Activated naive CD8-positive, alpha-beta T cell treated with anti-CD3 and anti-CD28 coated beads, Interleukin-2, amount 50 U/mL, for 24 hours (primary cell): ENCODE data around the gene RAB3C.

Experiments used
- ATAC-seq: fragments of 150-1000 bp; cut with Tn5 transposase; one replicate; pipeline ENCODE4 v1.10.0; 2021
- DNase-seq: peaks from one replicate; pipeline ENCODE4 v3.0.0; 2021
- H3K27ac Mint-ChIP-seq: one replicate; pipeline ENCODE4 v1.8.0; 2021; ENCODE audit warnings: mild to moderate bottlenecking, mixed read lengths
- H3K27me3 Mint-ChIP-seq: one replicate; pipeline ENCODE4 v1.8.0; 2021; ENCODE audit warnings: mixed read lengths
- H3K36me3 Mint-ChIP-seq: one replicate; pipeline ENCODE4 v1.8.0; 2021; ENCODE audit warnings: low read depth, mixed read lengths
- H3K4me1 Mint-ChIP-seq: one replicate; pipeline ENCODE4 v1.8.0; 2021; ENCODE audit warnings: mixed read lengths
- H3K4me3 Mint-ChIP-seq: one replicate; pipeline ENCODE4 v1.8.0; 2021; ENCODE audit warnings: mild to moderate bottlenecking, moderate library complexity, mixed read lengths
- H3K9me3 Mint-ChIP-seq: one replicate; pipeline ENCODE4 v1.8.0; 2021; ENCODE audit warnings: mixed read lengths

RAB3C gene

GRCh38 chr5:58803056-58803455 is 220.2 kb downstream of the RAB3C start:
- no peak for DNase-seq
- Mint-ChIP-seq H3K4me3 (no peak overlapping the region), H3K36me3 (no peaks in the 10 kb centered on the region)

GRCh38 chr5:58804291-58804690 is 221.4 kb downstream of the RAB3C start:
- no peak for ATAC-seq
- H3K4me1 Mint-ChIP-seq = no peaks in the 10 kb centered on the region
- H3K36me3 Mint-ChIP-seq = no peaks in the 10 kb centered on the region
- peaks cover 15% of the 10 kb centered on the region for H3K27me3 Mint-ChIP-seq
- H3K4me3 Mint-ChIP-seq = no peak overlapping the region
- no peak for DNase-seq
- no peak overlapping the region for H3K27ac Mint-ChIP-seq
- H3K9me3 Mint-ChIP-seq = no peaks in the 10 kb centered on the region

More at GRCh38 chr5:58803056-58803455, 220.2 kb downstream of the RAB3C start:
- H3K27ac Mint-ChIP-seq = no peak overlapping the region
- H3K9me3 Mint-ChIP-seq = no peaks in the 10 kb centered on the region
- no peak for ATAC-seq
- H3K4me1 Mint-ChIP-seq = no peaks in the 10 kb centered on the region
- peaks cover 15% of the 10 kb centered on the region for H3K27me3 Mint-ChIP-seq

GRCh38 chr5:58810086-58810485 is 227.2 kb downstream of the RAB3C start:
- peaks cover 9% of the 10 kb centered on the region for H3K27me3 Mint-ChIP-seq
- no peaks in the 10 kb centered on the region for H3K4me1 Mint-ChIP-seq
- H3K9me3 Mint-ChIP-seq = no peaks in the 10 kb centered on the region
- H3K27ac Mint-ChIP-seq = no peak overlapping the region
- no peak overlapping the region for H3K4me3 Mint-ChIP-seq
- ATAC-seq = no peak
- DNase-seq = no peak
- no peaks in the 10 kb centered on the region for H3K36me3 Mint-ChIP-seq

- DNase-seq (no peak), ATAC-seq (no peak)
- H3K36me3 Mint-ChIP-seq = no peaks in the 10 kb centered on the region
- H3K4me1 Mint-ChIP-seq = no peaks in the 10 kb centered on the region
- H3K9me3 Mint-ChIP-seq = no peaks in the 10 kb centered on the region
- H3K4me3 Mint-ChIP-seq = no peak overlapping the region
- no peaks in the 10 kb centered on the region for H3K27me3 Mint-ChIP-seq
- no peak overlapping the region for H3K27ac Mint-ChIP-seq
Observed at GRCh38 chr5:58813855-58814254, 231.0 kb downstream of the RAB3C start.

GRCh38 chr5:58816181-58816731 is 233.4 kb downstream of the RAB3C start:
- Mint-ChIP-seq H3K27ac (no peak overlapping the region), H3K36me3 (no peaks in the 10 kb centered on the region), H3K27me3 (no peaks in the 10 kb centered on the region), H3K4me3 (no peak overlapping the region), H3K4me1 (no peaks in the 10 kb centered on the region), H3K9me3 (no peaks in the 10 kb centered on the region)
- DNase-seq (no peak), ATAC-seq (no peak)

GRCh38 chr5:58818465-58818864 is 235.6 kb downstream of the RAB3C start:
- Mint-ChIP-seq H3K4me1 (no peaks in the 10 kb centered on the region), H3K27me3 (no peaks in the 10 kb centered on the region), H3K9me3 (no peaks in the 10 kb centered on the region), H3K36me3 (no peaks in the 10 kb centered on the region), H3K4me3 (no peak overlapping the region), H3K27ac (no peak overlapping the region)
- DNase-seq (no peak), ATAC-seq (no peak)

- peaks cover 7% of the 10 kb centered on the region for H3K27me3 Mint-ChIP-seq
- ATAC-seq = no peak
- H3K4me1 Mint-ChIP-seq = no peaks in the 10 kb centered on the region
- H3K36me3 Mint-ChIP-seq = no peaks in the 10 kb centered on the region
- no peaks in the 10 kb centered on the region for H3K9me3 Mint-ChIP-seq
- H3K27ac Mint-ChIP-seq = no peak overlapping the region
- no peak overlapping the region for H3K4me3 Mint-ChIP-seq
- DNase-seq = no peak
Observed at GRCh38 chr5:58825441-58825840, 242.6 kb downstream of the RAB3C start.

- H3K27ac Mint-ChIP-seq = no peak overlapping the region
- DNase-seq (no peak), ATAC-seq (no peak)
- H3K9me3 Mint-ChIP-seq = no peaks in the 10 kb centered on the region
- H3K4me1 Mint-ChIP-seq = no peaks in the 10 kb centered on the region
- H3K27me3 Mint-ChIP-seq = peaks cover 7% of the 10 kb centered on the region
- no peaks in the 10 kb centered on the region for H3K36me3 Mint-ChIP-seq
- H3K4me3 Mint-ChIP-seq = no peak overlapping the region
Observed at GRCh38 chr5:58825899-58826298, 243.0 kb downstream of the RAB3C start.

- Mint-ChIP-seq H3K36me3 (no peaks in the 10 kb centered on the region), H3K4me3 (no peak overlapping the region), H3K4me1 (no peaks in the 10 kb centered on the region), H3K27me3 (peaks cover 7% of the 10 kb centered on the region), H3K9me3 (no peaks in the 10 kb centered on the region), H3K27ac (no peak overlapping the region)
- DNase-seq = no peak
- no peak for ATAC-seq
Observed at GRCh38 chr5:58827463-58827862, 244.6 kb downstream of the RAB3C start.

- Mint-ChIP-seq H3K4me1 (no peaks in the 10 kb centered on the region), H3K4me3 (no peak overlapping the region), H3K36me3 (no peaks in the 10 kb centered on the region), H3K27ac (no peak overlapping the region), H3K27me3 (peaks cover 7% of the 10 kb centered on the region), H3K9me3 (no peaks in the 10 kb centered on the region)
- ATAC-seq = no peak
- no peak for DNase-seq
Observed at GRCh38 chr5:58828258-58828657, 245.4 kb downstream of the RAB3C start.

- H3K27me3 Mint-ChIP-seq = peaks cover 3% of the 10 kb centered on the region
- H3K4me3 Mint-ChIP-seq = no peak overlapping the region
- ATAC-seq (no peak), DNase-seq (no peak)
- H3K36me3 Mint-ChIP-seq = no peaks in the 10 kb centered on the region
- H3K9me3 Mint-ChIP-seq = no peaks in the 10 kb centered on the region
- no peaks in the 10 kb centered on the region for H3K4me1 Mint-ChIP-seq
- no peak overlapping the region for H3K27ac Mint-ChIP-seq
Observed at GRCh38 chr5:58834242-58835225, 251.7 kb downstream of the RAB3C start.

GRCh38 chr5:58836351-58836750 is 253.5 kb downstream of the RAB3C start:
- ATAC-seq = no peak
- no peaks in the 10 kb centered on the region for H3K27me3 Mint-ChIP-seq
- no peaks in the 10 kb centered on the region for H3K9me3 Mint-ChIP-seq
- no peak overlapping the region for H3K27ac Mint-ChIP-seq
- no peaks in the 10 kb centered on the region for H3K4me1 Mint-ChIP-seq
- H3K4me3 Mint-ChIP-seq = no peak overlapping the region
- no peak for DNase-seq
- no peaks in the 10 kb centered on the region for H3K36me3 Mint-ChIP-seq

- Mint-ChIP-seq H3K4me3 (no peak overlapping the region), H3K27me3 (no peaks in the 10 kb centered on the region), H3K9me3 (no peaks in the 10 kb centered on the region), H3K36me3 (no peaks in the 10 kb centered on the region), H3K4me1 (no peaks in the 10 kb centered on the region), H3K27ac (no peak overlapping the region)
- DNase-seq (no peak), ATAC-seq (no peak)
Observed at GRCh38 chr5:58838729-58839128, 255.9 kb downstream of the RAB3C start.

- DNase-seq = no peak
Observed at GRCh38 chr5:58842852-58843251, 260.0 kb downstream of the RAB3C start.

GRCh38 chr5:58844395-58844794 is 261.5 kb downstream of the RAB3C start:
- Mint-ChIP-seq H3K9me3 (no peaks in the 10 kb centered on the region), H3K36me3 (no peaks in the 10 kb centered on the region), H3K27me3 (no peaks in the 10 kb centered on the region), H3K4me1 (no peaks in the 10 kb centered on the region), H3K27ac (no peak overlapping the region), H3K4me3 (no peak overlapping the region)
- DNase-seq = no peak
- ATAC-seq = no peak

More at GRCh38 chr5:58842852-58843251, 260.0 kb downstream of the RAB3C start:
- no peaks in the 10 kb centered on the region for H3K36me3 Mint-ChIP-seq
- no peaks in the 10 kb centered on the region for H3K9me3 Mint-ChIP-seq
- H3K27ac Mint-ChIP-seq = no peak overlapping the region
- ATAC-seq = no peak
- H3K4me1 Mint-ChIP-seq = no peaks in the 10 kb centered on the region
- H3K27me3 Mint-ChIP-seq = no peaks in the 10 kb centered on the region
- H3K4me3 Mint-ChIP-seq = no peak overlapping the region
